GM21786 (cell line): ENCODE measurements around the gene PHAF1.
A peak's percentile ranks its signal among the peaks of the same experiment; 100 is the strongest.

Experiments used
- ATAC-seq: cut with Tn5 transposase; IDR thresholded peaks from one replicate; pipeline ENCODE4 v1.9.1; 2021; ENCODE audit not compliant: unreplicated experiment

PHAF1 gene

DNA sequence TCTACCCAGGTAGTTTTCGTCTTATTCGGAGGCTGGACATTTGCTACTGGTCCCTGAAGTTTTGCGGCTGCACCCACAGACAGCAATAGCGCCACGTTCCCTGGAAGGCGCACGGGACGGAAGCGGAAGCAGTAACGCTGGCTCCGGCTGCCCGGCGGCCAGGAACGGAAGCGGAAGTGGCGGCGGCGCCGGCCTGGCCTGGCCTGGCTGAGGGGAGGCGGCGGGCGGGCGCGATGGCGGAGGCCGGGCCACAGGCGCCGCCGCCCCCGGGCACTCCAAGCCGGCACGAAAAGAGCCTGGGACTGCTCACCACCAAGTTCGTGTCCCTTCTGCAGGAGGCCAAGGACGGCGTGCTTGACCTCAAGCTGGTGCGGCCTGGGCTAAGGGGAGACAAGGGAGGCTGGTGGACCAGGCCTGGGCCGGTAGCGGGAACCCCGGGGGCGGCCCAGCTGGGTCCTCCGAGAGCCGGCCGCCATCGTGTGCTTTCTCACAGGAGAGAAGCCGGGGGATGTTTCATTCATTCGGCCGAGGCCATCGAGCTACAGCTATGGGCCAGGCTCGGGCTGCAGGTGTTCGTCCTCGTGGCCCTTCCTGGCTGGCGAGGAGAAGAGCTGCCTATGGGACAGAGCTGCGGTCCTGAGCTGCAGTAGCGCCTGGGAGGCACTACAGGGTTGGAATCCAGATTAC lies 82.4 kb downstream of the PHAF1 start, which contains the start of gene E2F4:
E2F4 (plus strand) TSS at position 161 of the 687 bp plus-strand sequence; CDS start at position 234, 73 bp downstream.
- ATAC-seq, result peak; percentile 93

DNA sequence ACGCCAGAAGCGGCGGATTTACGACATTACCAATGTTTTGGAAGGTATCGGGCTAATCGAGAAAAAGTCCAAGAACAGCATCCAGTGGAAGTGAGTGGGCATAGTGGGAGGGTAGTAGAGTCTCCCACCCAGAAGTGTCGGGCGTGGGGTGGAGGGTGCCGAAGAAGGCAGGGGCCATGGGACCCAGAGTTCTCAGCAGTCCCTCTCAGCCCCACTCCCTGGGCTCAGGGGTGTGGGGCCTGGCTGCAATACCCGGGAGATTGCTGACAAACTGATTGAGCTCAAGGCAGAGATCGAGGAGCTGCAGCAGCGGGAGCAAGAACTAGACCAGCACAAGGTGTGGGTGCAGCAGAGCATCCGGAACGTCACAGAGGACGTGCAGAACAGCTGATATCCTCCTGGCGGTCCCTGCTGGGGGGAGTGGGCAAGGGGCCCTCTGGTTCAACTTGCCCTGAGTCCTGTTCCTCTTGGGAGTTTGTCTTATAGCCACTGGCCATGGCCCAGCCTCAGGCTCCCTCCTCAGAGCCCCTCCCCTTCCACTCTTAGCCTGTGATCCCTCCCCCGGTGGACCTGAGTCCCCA lies 83.1 kb downstream of the PHAF1 start:
- no peak for ATAC-seq

DNA sequence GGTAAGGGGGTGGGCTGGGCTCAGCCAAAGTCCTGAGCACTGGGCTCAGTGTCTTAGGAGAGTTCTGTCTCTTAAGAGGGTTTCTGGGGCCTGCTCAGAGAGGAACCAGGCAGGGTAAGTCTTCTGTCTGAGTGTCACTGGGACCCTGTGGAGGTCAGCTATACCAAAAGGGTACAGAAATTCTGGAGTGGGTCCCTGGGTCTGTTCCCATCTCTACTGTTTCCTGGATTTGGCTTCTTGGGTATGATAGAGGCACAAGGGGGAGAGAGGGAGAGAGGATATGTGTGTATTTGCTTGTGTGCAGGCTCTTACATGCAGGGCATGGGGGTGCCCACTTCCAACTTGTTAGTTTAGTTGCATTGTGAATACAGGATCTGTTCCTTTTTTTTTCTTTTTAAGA lies 83.8 kb downstream of the PHAF1 start:
- ATAC-seq, result no peak

DNA sequence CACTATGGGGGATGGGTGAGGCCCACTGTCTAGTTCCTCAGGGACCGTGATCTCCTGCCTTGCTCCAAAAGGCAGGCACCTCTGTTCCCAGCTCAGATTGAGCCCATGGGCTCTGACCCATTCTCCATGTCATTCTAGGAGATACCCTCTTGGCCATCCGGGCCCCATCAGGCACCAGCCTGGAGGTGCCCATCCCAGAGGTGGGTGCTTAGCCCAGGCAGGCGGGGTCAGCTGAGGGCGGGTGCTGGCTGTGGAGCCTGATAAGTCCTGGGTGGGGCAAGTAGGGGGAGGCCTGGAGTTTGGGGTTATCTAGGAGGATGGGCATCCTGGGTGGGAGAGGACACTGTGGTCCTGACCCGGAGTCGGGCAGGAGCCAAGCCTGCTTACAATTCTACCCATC lies 84.5 kb downstream of the PHAF1 start:
- ATAC-seq, result no peak

DNA sequence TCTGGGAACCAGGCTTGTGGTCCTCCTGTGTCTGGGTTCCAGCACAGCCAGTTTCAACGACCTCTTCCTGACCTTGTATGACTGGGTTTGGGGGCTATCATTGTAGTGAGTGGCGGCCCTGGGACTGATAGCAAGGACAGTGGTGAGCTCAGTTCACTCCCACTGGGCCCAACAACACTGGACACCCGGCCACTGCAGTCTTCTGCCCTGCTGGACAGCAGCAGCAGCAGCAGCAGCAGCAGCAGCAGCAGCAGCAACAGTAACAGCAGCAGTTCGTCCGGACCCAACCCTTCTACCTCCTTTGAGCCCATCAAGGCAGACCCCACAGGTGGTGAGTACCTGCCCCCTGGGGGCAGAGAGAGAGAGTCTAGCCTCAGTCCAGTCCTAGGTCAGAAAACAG lies 85.9 kb downstream of the PHAF1 start:
- ATAC-seq, result no peak

DNA sequence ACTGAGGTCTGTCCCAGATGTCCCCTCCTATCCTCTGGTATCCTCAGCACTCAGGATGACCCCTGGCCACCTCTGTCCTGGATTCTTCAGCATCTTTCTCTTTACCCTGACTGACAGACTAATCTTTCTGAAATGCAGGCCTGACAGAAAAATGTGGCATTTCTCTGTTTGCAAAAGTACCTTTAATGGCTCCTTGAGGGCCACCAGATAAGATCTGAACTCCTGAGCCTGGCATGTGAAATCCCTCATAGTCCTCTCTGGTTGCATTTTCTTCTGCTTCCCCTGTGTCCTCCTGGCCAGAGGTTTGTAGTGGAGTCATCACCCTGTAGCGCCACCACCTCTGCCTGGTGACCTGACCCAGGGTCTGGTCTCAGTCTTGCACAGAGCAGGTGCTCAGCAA lies 87.1 kb downstream of the PHAF1 start:
- no peak for ATAC-seq

DNA sequence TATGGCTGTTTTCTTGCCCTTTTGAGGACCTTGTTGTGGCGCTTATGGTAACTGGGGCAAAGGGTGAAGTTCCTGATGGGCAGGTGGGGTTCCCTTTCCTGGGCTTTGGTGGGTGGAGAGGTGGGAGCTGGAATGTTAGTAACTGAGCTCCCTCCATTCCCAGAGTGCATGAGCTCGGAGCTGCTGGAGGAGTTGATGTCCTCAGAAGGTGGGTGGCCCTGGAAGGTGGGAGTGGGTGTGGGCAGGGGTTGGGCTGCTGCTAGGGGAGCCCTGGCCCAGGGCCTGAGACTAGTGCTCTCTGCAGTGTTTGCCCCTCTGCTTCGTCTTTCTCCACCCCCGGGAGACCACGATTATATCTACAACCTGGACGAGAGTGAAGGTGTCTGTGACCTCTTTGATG lies 88.0 kb downstream of the PHAF1 start:
- no peak for ATAC-seq
